Hepatocyte (in vitro differentiated cells): Measurements from ENCODE around the gene NELFB.
A peak's percentile ranks its signal among the peaks of the same experiment; 100 is the strongest.

Experiments used
- EZH2 ChIP-seq: fragments of 200-600 bp; sonication (generic); IDR thresholded peaks from 2 replicates; pipeline ENCODE4 v1.6.1; 2016; ENCODE audit warnings: antibody characterized with exemption, mild to moderate bottlenecking, borderline replicate concordance
- EZH2phosphoT487 ChIP-seq: fragments of 200-600 bp; sonication (generic); IDR thresholded peaks from one replicate; pipeline ENCODE4 v1.6.1; 2018; ENCODE audit warnings: antibody characterized with exemption, mild to moderate bottlenecking, low read depth, moderate library complexity; ENCODE audit not compliant: unreplicated experiment, severe bottlenecking
- TF ChIP-seq, protein P1 (sequence below): fragments of 200-600 bp; sonication (generic); IDR thresholded peaks from 2 replicates; pipeline ENCODE4 v1.5.1; 2016; ENCODE audit warnings: antibody characterized with exemption, mild to moderate bottlenecking; ENCODE audit not compliant: poor library complexity

DNA sequence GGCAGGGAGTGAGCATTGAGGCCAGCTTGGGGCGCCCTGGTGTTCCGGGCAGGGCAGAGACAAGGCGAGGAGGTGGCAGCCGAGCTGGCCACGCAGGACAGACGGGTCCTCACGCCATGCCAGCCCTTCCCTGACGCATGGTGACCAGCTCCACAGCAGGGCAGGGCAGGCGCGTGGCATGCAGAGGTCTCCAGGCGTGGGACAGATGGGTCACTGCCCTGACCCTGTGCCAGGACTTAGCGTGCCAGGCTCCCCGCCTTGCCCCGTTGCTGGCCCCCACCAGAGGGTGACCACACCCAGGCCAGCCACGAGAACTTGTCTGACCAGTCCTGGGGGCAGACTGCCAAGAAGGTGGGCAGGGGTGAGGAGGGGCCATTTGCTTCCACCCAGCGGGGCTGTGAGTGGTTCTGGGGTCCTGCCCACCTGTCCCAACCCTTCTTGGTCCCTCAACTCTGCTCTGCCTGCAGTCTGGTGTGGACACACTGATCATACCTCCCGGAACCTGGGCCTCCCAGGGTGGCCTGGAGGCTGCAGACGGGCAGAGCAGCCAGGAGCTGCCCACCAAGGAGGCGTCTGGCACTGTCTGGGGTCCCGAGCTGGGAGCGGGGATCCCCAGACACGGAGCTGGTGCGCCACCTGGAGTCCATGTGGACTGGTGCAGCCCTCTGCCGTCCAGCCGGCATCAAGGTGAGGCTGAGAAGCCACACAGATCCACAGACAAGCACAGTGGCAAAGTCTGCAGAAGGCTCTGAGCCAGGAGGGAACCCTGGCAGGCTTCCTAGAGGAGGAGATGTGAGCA is 27.9 kb upstream of the NELFB start, which contains the start of gene RNF224:
- TF ChIP-seq, protein P1, sequence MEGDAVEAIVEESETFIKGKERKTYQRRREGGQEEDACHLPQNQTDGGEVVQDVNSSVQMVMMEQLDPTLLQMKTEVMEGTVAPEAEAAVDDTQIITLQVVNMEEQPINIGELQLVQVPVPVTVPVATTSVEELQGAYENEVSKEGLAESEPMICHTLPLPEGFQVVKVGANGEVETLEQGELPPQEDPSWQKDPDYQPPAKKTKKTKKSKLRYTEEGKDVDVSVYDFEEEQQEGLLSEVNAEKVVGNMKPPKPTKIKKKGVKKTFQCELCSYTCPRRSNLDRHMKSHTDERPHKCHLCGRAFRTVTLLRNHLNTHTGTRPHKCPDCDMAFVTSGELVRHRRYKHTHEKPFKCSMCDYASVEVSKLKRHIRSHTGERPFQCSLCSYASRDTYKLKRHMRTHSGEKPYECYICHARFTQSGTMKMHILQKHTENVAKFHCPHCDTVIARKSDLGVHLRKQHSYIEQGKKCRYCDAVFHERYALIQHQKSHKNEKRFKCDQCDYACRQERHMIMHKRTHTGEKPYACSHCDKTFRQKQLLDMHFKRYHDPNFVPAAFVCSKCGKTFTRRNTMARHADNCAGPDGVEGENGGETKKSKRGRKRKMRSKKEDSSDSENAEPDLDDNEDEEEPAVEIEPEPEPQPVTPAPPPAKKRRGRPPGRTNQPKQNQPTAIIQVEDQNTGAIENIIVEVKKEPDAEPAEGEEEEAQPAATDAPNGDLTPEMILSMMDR: peak; percentile 84
- TF ChIP-seq EZH2: no peak
- no peak for TF ChIP-seq EZH2phosphoT487
